GM23338 (cell line): Measurements from ENCODE around the gene EXOC6B. TPM values are rescaled to one million over a fixed set of nuclear protein-coding genes. Genes with fewer than 3 reads are reported as not detected.

Experiments
- ATAC-seq: fragments of 200-7000 bp; cut with Tn5 transposase; 3 replicates; pipeline ENCODE4 v1.9.1; 2020
- DNase-seq: peaks from one replicate; pipeline ENCODE4 v3.0.0-alpha.2; 2015; ENCODE audit warnings: low spot score
- H2AFZ ChIP-seq: fragments of 200-600 bp; sonication (generic); 2 replicates; pipeline ENCODE4 v1.8.0; 2016; ENCODE audit warnings: antibody characterized with exemption, mild to moderate bottlenecking, moderate library complexity
- H3F3A ChIP-seq: fragments of 200-600 bp; sonication (generic); replicated peaks from 2 replicates; pipeline ENCODE4 v1.8.0; 2017; ENCODE audit warnings: antibody characterized with exemption, mixed run types, low read depth
- H3K27ac ChIP-seq: fragments of 200-600 bp; sonication (generic); 2 replicates; pipeline ENCODE4 v1.6.1; 2016; ENCODE audit warnings: low read depth
- H3K27me3 ChIP-seq: fragments of 200-600 bp; sonication (generic); 2 replicates; pipeline ENCODE4 v1.8.0; 2016; ENCODE audit warnings: mild to moderate bottlenecking, mixed run types, moderate library complexity; ENCODE audit not compliant: insufficient read depth
- H3K36me3 ChIP-seq: fragments of 200-600 bp; sonication (generic); 2 replicates; pipeline ENCODE4 v1.8.0; 2016; ENCODE audit warnings: mild to moderate bottlenecking; ENCODE audit not compliant: insufficient read depth
- H3K4me1 ChIP-seq: fragments of 200-600 bp; sonication (generic); 2 replicates; pipeline ENCODE4 v1.8.0; 2016; ENCODE audit warnings: mild to moderate bottlenecking, moderate library complexity; ENCODE audit not compliant: insufficient read depth
- H3K4me2 ChIP-seq: fragments of 200-600 bp; sonication (generic); 2 replicates; pipeline ENCODE4 v1.7.1; 2017; ENCODE audit warnings: mixed run types
- H3K4me3 ChIP-seq: fragments of 200-600 bp; sonication (generic); 2 replicates; pipeline ENCODE4 v1.6.1; 2016; ENCODE audit warnings: mixed run types
- H3K79me2 ChIP-seq: fragments of 200-600 bp; sonication (generic); replicated peaks from 2 replicates; pipeline ENCODE4 v1.8.0; 2017; ENCODE audit warnings: mild to moderate bottlenecking; ENCODE audit not compliant: insufficient read depth
- H3K9me2 ChIP-seq: fragments of 200-600 bp; sonication (generic); 2 replicates; pipeline ENCODE4 v1.8.0; 2017; ENCODE audit not compliant: insufficient read depth
- H4K20me1 ChIP-seq: fragments of 200-600 bp; sonication (generic); replicated peaks from 2 replicates; pipeline ENCODE4 v1.8.0; 2017; ENCODE audit warnings: mild to moderate bottlenecking; ENCODE audit not compliant: insufficient read depth
- H3K27ac Mint-ChIP-seq: 2 replicates; pipeline ENCODE4 v1.8.0; 2020; ENCODE audit warnings: inconsistent platforms, mild to moderate bottlenecking, moderate library complexity, mixed read lengths
- H3K27me3 Mint-ChIP-seq: 3 replicates; pipeline ENCODE4 v1.8.0; 2022; ENCODE audit warnings: low read depth, mild to moderate bottlenecking, moderate library complexity, mixed read lengths, inconsistent platforms; ENCODE audit not compliant: insufficient read depth, poor library complexity
- H3K36me3 Mint-ChIP-seq: 3 replicates; pipeline ENCODE4 v1.8.0; 2021; ENCODE audit warnings: low read depth, mild to moderate bottlenecking, inconsistent platforms, moderate library complexity, mixed read lengths
- H3K4me1 Mint-ChIP-seq: 3 replicates; pipeline ENCODE4 v1.8.0; 2020; ENCODE audit warnings: mild to moderate bottlenecking, inconsistent platforms, mixed read lengths
- H3K4me3 Mint-ChIP-seq: 3 replicates; pipeline ENCODE4 v1.8.0; 2021; ENCODE audit warnings: moderate library complexity, mild to moderate bottlenecking, inconsistent platforms, mixed read lengths
- H3K9me3 Mint-ChIP-seq: 3 replicates; pipeline ENCODE4 v1.8.0; 2020; ENCODE audit warnings: moderate library complexity, mild to moderate bottlenecking, inconsistent platforms, mixed read lengths
- CTCF ChIP-seq, 2 experiments: fragments of 200-600 bp in 1 of 2; sonication (generic) in 1 of 2; conservative IDR thresholded peaks; 2 replicates each; pipeline versions ENCODE4 v1.5.1 to v1.6.1; 2016 to 2017; ENCODE audit warnings: antibody characterized with exemption in 2 of 2, low read depth in 2 of 2, mild to moderate bottlenecking in 2 of 2, moderate library complexity in 1 of 2
- EZH2 ChIP-seq: fragments of 200-600 bp; sonication (generic); IDR thresholded peaks from one replicate; pipeline ENCODE4 v1.8.0; 2017; ENCODE audit warnings: antibody characterized with exemption, mild to moderate bottlenecking, low read depth; ENCODE audit not compliant: unreplicated experiment
- JUNB ChIP-seq: IDR thresholded peaks from one replicate; pipeline ENCODE4 v1.6.1; 2016; ENCODE audit warnings: antibody characterized with exemption; ENCODE audit not compliant: unreplicated experiment
- NANOG ChIP-seq: IDR thresholded peaks from 2 replicates; pipeline ENCODE4 v1.6.1; 2016; ENCODE audit warnings: antibody characterized with exemption, borderline replicate concordance
- REST ChIP-seq: IDR thresholded peaks from one replicate; pipeline ENCODE4 v1.6.1; 2018; ENCODE audit warnings: antibody characterized with exemption; ENCODE audit not compliant: unreplicated experiment
- STAT1 ChIP-seq: IDR thresholded peaks from one replicate; pipeline ENCODE4 v1.6.1; 2016; ENCODE audit warnings: antibody characterized with exemption; ENCODE audit not compliant: unreplicated experiment
- ZNF462 ChIP-seq: fragments of 250-450 bp; sonication (Bioruptor Pico); IDR thresholded peaks from 2 replicates; pipeline ENCODE4 v1.5.0; 2020; ENCODE audit warnings: mild to moderate bottlenecking, moderate library complexity
- polyA plus RNA-seq: library from polyadenylated mRNA; unstranded; fragments of >200 nt; fragmentation: Nextera tagmentation; extraction: Ambion mirVana; gene quantifications from 2 replicates; pipeline ENCODE4 v1.2.1, GENCODE V29; 2016
- total RNA-seq: library from RNA; depleted of rRNA; stranded (reverse); fragments of >200 nt; shearing (Covaris generic); gene quantifications from 2 replicates; pipeline ENCODE4 v1.2.3, GENCODE V29; 2014
- TF ChIP-seq, protein P1 (sequence below): IDR thresholded peaks from 2 replicates; pipeline ENCODE4 v1.6.1; 2016; ENCODE audit warnings: antibody characterized with exemption

EXOC6B gene
- total and polyA plus RNA-seq, 2 experiments from 2014 or later, result 7.2 to 45.9 TPM

GRCh38 chr2:72255540-72255939, 570.3 kb downstream of the EXOC6B start:
- H3F3A ChIP-seq, result no peaks in the 10 kb centered on the region
- no peak for ATAC-seq
- no peak for DNase-seq
- no peak overlapping the region for H2AFZ ChIP-seq
- no peaks in the 10 kb centered on the region for H3K9me3 Mint-ChIP-seq
- no peaks in the 10 kb centered on the region for H4K20me1 ChIP-seq
- no peak overlapping the region for H3K4me2 ChIP-seq
- H3K79me2 ChIP-seq, result no peaks in the 10 kb centered on the region
- H3K27ac ChIP-seq, result no peak overlapping the region
- H3K4me3 Mint-ChIP-seq, result no peak overlapping the region
- no peaks in the 10 kb centered on the region for H3K27me3 ChIP-seq
- no peaks in the 10 kb centered on the region for H3K27me3 Mint-ChIP-seq
- H3K4me1 ChIP-seq, result no peaks in the 10 kb centered on the region
- no peaks in the 10 kb centered on the region for H3K36me3 Mint-ChIP-seq
- no peaks in the 10 kb centered on the region for H3K9me2 ChIP-seq
- no peak overlapping the region for H3K27ac Mint-ChIP-seq
- H3K4me1 Mint-ChIP-seq, result no peaks in the 10 kb centered on the region
- no peaks in the 10 kb centered on the region for H3K36me3 ChIP-seq
- no peak overlapping the region for H3K4me3 ChIP-seq
- TF ChIP-seq CTCF (conservative IDR thresholded peaks at IDR 0.05; ENCODE audit: low read depth in 2 of 2), result no peak
- no peak for TF ChIP-seq STAT1
- no peak for TF ChIP-seq EZH2
- TF ChIP-seq REST, result no peak
- TF ChIP-seq, protein P1, sequence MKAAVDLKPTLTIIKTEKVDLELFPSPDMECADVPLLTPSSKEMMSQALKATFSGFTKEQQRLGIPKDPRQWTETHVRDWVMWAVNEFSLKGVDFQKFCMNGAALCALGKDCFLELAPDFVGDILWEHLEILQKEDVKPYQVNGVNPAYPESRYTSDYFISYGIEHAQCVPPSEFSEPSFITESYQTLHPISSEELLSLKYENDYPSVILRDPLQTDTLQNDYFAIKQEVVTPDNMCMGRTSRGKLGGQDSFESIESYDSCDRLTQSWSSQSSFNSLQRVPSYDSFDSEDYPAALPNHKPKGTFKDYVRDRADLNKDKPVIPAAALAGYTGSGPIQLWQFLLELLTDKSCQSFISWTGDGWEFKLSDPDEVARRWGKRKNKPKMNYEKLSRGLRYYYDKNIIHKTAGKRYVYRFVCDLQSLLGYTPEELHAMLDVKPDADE, result no peak

DNA sequence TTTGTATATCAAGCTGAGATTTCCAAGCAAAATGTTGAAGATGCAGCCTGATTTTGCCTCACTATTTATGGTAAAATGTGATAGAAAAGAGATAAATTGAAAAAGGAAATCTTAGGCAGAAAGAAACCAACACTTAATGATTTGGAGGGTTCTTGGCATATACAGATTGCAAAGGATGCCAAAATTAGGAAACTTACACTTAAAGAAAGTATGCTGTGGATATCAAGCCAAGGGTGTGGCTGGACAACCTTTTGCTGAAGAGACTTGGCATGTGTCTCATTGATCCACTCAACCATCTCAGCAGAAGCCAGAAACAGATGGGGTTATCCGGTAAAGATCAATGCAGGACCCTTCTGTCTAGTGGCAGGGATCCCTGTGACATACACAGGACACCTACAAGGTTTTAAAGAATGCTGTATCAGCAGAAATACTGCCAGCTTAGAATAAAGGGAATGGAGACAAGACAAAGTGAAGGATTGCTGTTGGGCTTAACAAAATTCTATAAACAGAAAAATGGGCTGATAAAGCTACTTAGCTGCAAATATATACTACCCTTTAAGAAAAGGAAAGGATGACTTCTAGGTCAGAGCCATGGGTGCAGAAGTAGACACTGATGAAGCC, 570.9 kb downstream of the EXOC6B start:
- Mint-ChIP-seq H3K4me3 (no peak overlapping the region), H3K27me3 (no peaks in the 10 kb centered on the region), H3K9me3 (no peaks in the 10 kb centered on the region), H3K36me3 (no peaks in the 10 kb centered on the region), H3K4me1 (no peaks in the 10 kb centered on the region), H3K27ac (no peak overlapping the region)
- Histone ChIP-seq H3F3A (no peaks in the 10 kb centered on the region), H3K4me3 (no peak overlapping the region), H3K9me2 (no peaks in the 10 kb centered on the region), H2AFZ (no peak overlapping the region), H3K4me1 (no peaks in the 10 kb centered on the region), H3K4me2 (no peak overlapping the region), H3K27ac (no peak overlapping the region), H3K79me2 (no peaks in the 10 kb centered on the region), H3K27me3 (no peaks in the 10 kb centered on the region), H4K20me1 (no peaks in the 10 kb centered on the region), H3K36me3 (no peaks in the 10 kb centered on the region)
- DNase-seq, result no peak
- no peak for ATAC-seq
- no peak for TF ChIP-seq ZNF462 (CRISPR knock-in tag)
- no peak for TF ChIP-seq JUNB
- TF ChIP-seq NANOG, result no peak
